ENCODE data around the gene CSNK1E.

CSNK1E gene

DNA sequence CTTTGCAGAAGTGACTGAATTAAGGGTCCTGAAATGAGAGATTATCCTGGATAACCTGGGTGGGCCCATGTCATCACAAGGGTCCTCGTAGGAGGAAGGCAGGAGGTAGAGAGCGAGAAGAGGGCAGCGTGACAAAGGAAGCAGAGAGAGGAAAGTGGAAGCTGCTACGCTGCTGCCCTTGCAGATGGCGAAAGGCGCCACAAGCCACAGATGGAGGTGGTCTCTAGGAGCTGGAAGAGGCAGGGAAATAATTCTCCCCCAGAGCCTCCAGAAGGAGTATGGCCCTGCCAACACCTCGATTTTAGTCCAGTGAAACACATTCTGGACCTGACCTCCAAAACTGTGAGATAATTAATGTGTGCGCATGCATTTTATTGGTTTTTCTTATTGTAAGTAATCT is 57.9 kb downstream of the CSNK1E start:
- Histone ChIP-seq H3K4me3 (replicated peaks; ENCODE audit: low read depth, low read length) (no peak overlapping the region), H3K27me3 (replicated peaks; ENCODE audit: control insufficient read depth, insufficient read depth, low read length) (no peaks in the 10 kb centered on the region), H3K36me3 (ENCODE audit: control insufficient read depth, insufficient read depth, low read length) (no peaks in the 10 kb centered on the region)
- no peak for DNase-seq (ENCODE audit: extremely low read depth, insufficient read length)
- no peak for TF ChIP-seq CTCF (IDR thresholded peaks at IDR 0.05; ENCODE audit: insufficient read depth, low read length, poor library complexity, severe bottlenecking)

GRCh38 chr22:38258895-38259294 is 58.3 kb downstream of the CSNK1E start:
- Histone ChIP-seq H3K27me3 (replicated peaks; ENCODE audit: control insufficient read depth, insufficient read depth, low read length) (no peaks in the 10 kb centered on the region), H3K4me3 (replicated peaks; ENCODE audit: low read depth, low read length) (no peak overlapping the region), H3K36me3 (ENCODE audit: control insufficient read depth, insufficient read depth, low read length) (no peaks in the 10 kb centered on the region)
- no peak for TF ChIP-seq CTCF (IDR thresholded peaks at IDR 0.05; ENCODE audit: insufficient read depth, low read length, poor library complexity, severe bottlenecking)
- no peak for DNase-seq (ENCODE audit: extremely low read depth, insufficient read length)

DNA sequence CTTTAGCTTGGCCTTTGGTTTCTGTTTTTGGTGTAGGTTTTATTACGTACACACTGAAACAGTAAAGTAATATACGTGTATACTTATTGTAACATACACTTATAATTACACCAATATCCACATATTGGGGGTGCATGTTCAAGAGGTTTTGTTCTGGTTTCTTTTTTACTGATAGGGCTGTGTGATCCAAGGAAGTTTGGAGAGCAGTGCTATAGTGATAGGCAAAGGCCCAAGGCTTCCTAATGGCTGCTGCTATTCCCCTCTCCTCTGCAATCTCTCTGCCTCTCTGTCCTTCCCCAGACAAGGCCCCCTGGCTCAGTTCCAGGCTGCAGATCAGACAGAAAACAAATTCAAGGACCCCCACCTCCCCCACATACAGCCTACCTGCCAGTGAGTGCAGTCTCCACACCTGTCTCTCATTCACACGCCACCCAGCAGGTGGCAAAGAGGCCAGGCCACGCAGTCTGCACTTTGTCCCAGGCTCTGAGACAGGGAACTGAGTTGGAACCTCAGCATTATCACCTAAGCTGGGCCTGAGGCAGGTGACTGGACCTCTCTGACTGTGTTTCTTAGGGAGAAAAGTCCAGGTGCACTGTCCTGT is 59.5 kb downstream of the CSNK1E start:
- no peaks in the 10 kb centered on the region for H3K36me3 ChIP-seq (ENCODE audit: control insufficient read depth, insufficient read depth, low read length)
- no peak for TF ChIP-seq CTCF (IDR thresholded peaks at IDR 0.05; ENCODE audit: insufficient read depth, low read length, poor library complexity, severe bottlenecking)
- no peak for DNase-seq (ENCODE audit: extremely low read depth, insufficient read length)
- H3K27me3 ChIP-seq (replicated peaks; ENCODE audit: control insufficient read depth, insufficient read depth, low read length) = no peaks in the 10 kb centered on the region
- H3K4me3 ChIP-seq (replicated peaks; ENCODE audit: low read depth, low read length) = no peak overlapping the region

DNA sequence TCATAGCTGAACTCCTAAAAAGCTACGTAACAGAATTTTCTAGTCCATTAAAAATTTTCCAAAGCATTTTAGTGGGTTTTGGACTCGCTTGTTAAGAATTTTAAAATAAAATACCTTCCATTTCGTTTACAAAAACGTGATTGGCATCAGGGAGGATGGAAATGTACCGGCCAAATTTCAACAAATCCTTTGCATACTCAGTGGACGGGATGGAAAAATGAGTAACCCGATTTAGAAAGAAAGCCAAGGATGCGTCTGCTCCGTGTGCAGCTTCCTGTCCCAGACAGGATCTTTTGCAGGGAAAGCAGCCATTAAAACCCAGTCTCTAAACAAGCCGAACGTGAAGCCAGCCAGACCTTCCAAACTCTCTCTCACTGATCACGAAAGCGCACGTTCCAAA is 60.1 kb downstream of the CSNK1E start:
- H3K36me3 ChIP-seq (ENCODE audit: control insufficient read depth, insufficient read depth, low read length) = no peaks in the 10 kb centered on the region
- no peak for DNase-seq (ENCODE audit: extremely low read depth, insufficient read length)
- H3K27me3 ChIP-seq (replicated peaks; ENCODE audit: control insufficient read depth, insufficient read depth, low read length) = no peaks in the 10 kb centered on the region
- H3K4me3 ChIP-seq (replicated peaks; ENCODE audit: low read depth, low read length) = no peak overlapping the region
- no peak for TF ChIP-seq CTCF (IDR thresholded peaks at IDR 0.05; ENCODE audit: insufficient read depth, low read length, poor library complexity, severe bottlenecking)

DNA sequence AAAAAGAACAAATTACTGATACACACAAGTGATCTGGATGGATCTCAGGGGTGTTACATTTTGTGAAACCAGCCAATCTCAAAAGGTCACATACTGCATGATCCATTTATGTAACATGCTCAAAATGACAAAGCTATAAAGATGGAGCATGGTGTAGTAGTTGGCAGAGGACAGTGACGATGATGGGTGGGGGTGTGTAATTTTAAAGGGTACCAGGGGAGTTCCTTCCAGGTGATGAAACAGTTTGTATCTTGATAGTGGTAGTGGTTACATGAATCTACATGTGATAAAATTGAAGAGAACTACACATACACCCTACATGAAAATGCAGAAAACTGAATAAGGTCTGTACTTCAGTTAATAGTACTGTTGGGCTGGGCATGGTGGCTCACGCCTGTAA is 61.5 kb downstream of the CSNK1E start:
- DNase-seq (ENCODE audit: extremely low read depth, insufficient read length) = no peak
- H3K36me3 ChIP-seq (ENCODE audit: control insufficient read depth, insufficient read depth, low read length) = no peaks in the 10 kb centered on the region
- no peak overlapping the region for H3K4me3 ChIP-seq (replicated peaks; ENCODE audit: low read depth, low read length)
- H3K27me3 ChIP-seq (replicated peaks; ENCODE audit: control insufficient read depth, insufficient read depth, low read length) = no peaks in the 10 kb centered on the region
- no peak for TF ChIP-seq CTCF (IDR thresholded peaks at IDR 0.05; ENCODE audit: insufficient read depth, low read length, poor library complexity, severe bottlenecking)

GRCh38 chr22:38251341-38251692 is 65.9 kb downstream of the CSNK1E start:
- no peaks in the 10 kb centered on the region for H3K27me3 ChIP-seq (replicated peaks; ENCODE audit: control insufficient read depth, insufficient read depth, low read length)
- no peak for DNase-seq (ENCODE audit: extremely low read depth, insufficient read length)
- TF ChIP-seq CTCF (IDR thresholded peaks at IDR 0.05; ENCODE audit: insufficient read depth, low read length, poor library complexity, severe bottlenecking) = no peak
- H3K4me3 ChIP-seq (replicated peaks; ENCODE audit: low read depth, low read length) = no peak overlapping the region
- H3K36me3 ChIP-seq (ENCODE audit: control insufficient read depth, insufficient read depth, low read length) = no peaks in the 10 kb centered on the region
